Head of caudate nucleus (tissue), 42 donors: Measurements from ENCODE around the gene TMEM156.
"Not testable (repeated sequence)": the region's sequence is repeated elsewhere in the genome, so short reads cannot be mapped to it uniquely, and the experiment has no call there.

Experiments
- DNase-seq, 42 donors: peaks; one replicate each; pipeline versions ENCODE4 v3.0.0 to v3.0.0-alpha.2; 2020 to 2021; ENCODE audit warnings: mixed read lengths in 7 of 42
- intact Hi-C: fragments of 100-400 bp; cut with DNase I; formaldehyde crosslinking; loops from one replicate; pipeline ENCODE4 v1.15.0; 2022

The TMEM156 gene

GRCh38 chr4:39021631-39022030 lies 10.6 kb downstream of the TMEM156 start:
- no peak for DNase-seq
- intact Hi-C loops: no loop called here

- DNase-seq: no peak
- intact Hi-C loops: no loop called here
Observed at GRCh38 chr4:39020130-39020529, 12.1 kb downstream of the TMEM156 start.

GRCh38 chr4:39014028-39014427 lies 18.2 kb downstream of the TMEM156 start:
- intact Hi-C loops: no loop called here
- no peak for DNase-seq

- DNase-seq: no peak
- intact Hi-C loops: no loop called here
Observed at GRCh38 chr4:39004758-39005157, 27.5 kb downstream of the TMEM156 start.

DNA sequence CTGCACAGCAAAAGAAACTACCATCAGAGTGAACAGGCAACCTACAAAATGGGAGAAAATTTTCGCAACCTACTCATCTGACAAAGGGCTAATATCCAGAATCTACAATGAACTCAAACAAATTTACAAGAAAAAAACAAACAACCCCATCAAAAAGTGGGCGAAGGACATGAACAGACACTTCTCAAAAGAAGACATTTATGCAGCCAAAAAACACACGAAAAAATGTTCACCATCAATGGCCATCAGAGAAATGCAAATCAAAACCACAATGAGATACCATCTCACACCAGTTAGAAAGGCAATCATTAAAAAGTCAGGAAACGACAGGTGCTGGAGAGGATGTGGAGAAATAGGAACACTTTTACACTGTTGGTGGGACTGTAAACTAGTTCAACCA lies 30.2 kb downstream of the TMEM156 start:
- DNase-seq, intact Hi-C loops: not testable (repeated sequence)

- intact Hi-C loops: no loop called here
- no peak for DNase-seq
Observed at GRCh38 chr4:38995660-38996005, 36.6 kb downstream of the TMEM156 start.

DNA sequence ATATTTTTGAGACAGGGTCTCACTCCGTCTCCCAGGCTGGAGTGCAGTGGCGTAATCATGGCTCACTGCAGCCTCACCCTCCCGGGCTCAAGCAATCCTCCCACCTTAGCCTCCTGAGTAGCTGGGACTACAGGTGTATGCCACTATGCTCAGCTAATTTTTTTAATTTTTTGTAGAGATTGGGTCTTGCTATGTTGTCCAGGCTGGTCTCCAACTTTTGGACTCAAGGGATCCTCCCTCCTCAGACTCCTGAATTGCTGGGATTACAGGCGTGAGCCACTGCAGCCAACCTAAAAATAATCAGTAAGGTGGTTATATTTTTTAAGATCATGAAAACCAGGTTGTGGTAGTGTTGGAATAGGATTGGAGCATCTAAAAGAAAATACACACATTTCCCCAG lies 38.1 kb downstream of the TMEM156 start:
- intact Hi-C loops: no loop called here
- no peak for DNase-seq

DNA sequence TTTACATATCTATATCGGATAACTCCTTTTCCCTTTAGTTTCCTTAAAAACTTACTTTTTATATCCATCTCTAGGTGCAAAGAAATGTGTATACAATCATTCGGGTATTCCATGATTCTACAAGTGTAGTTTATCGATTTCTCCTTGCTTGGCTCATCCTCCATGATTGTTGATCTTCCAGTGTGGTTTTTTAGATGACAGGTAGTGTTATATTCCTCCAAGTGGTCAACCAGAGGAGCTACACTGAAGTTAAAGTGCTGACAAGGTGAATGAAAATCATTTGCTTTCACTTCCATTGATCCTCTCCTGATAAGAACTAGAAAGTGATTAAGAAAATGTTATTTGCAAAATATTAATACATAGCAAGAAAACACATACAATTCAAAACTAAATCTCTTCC lies 38.5 kb downstream of the TMEM156 start:
- no peak for DNase-seq
- intact Hi-C loops: no loop called here

DNA sequence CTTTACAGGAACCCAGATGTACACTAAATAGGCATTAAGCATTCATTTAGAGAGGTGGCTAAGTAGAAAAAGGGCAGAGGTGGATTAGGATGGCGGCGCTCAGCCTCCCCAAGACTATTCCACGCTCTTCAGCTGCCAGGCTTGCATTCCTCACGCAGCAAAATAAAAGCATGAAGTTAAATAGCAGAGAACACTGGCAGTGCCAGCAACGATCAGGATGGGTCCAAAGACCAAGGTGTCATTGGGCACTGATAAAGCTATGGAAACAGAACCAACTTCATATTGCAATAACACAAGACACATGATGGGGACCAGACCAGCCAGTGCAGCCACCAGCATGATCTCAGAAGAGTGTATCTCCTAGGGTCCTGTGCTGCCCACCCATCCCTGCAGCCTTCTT lies 42.0 kb downstream of the TMEM156 start:
- intact Hi-C loops: no loop called here

GRCh38 chr4:38989487-38989886 lies 42.7 kb downstream of the TMEM156 start:
- intact Hi-C loops: no loop called here
- DNase-seq: no peak

More for the DNA sequence above, 42.0 kb downstream of the TMEM156 start:
- no peak for DNase-seq

GRCh38 chr4:38988353-38988752 lies 43.9 kb downstream of the TMEM156 start:
- DNase-seq, intact Hi-C loops: not testable (repeated sequence)

- no peak for DNase-seq
- intact Hi-C loops: no loop called here
Observed at GRCh38 chr4:38987491-38987890, 44.7 kb downstream of the TMEM156 start.

GRCh38 chr4:38985410-38986100 lies 46.7 kb downstream of the TMEM156 start:
- peak in 1 of 42 donors; percentile 2 for DNase-seq
- intact Hi-C loops: no loop called here

- intact Hi-C loops: no loop called here
- DNase-seq: peak in 1 of 42 donors; percentile 1
Observed at GRCh38 chr4:38983787-38984598, 48.2 kb downstream of the TMEM156 start.

DNA sequence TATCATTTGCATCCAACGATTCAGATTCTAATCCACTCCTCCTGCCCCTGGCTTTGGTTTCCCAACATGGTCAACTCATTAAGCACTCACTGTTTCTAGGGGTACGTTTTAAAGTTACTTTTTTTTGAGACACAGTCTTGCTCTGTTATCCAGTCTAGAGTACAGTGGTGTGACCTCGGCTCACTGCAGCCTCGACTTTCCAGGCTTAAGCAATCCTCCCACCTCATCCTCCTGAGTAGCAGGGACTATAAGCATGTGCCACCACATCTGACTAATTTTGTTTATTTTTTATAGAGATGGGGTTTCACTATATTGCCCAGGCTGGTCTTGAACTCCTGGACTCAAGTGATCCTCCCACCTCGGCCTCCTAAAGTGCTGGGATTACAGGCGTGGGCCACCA lies 48.9 kb downstream of the TMEM156 start:
- no peak for DNase-seq
- intact Hi-C loops: no loop called here

- DNase-seq: no peak
Observed at GRCh38 chr4:38982361-38983095, 49.7 kb downstream of the TMEM156 start.

DNA sequence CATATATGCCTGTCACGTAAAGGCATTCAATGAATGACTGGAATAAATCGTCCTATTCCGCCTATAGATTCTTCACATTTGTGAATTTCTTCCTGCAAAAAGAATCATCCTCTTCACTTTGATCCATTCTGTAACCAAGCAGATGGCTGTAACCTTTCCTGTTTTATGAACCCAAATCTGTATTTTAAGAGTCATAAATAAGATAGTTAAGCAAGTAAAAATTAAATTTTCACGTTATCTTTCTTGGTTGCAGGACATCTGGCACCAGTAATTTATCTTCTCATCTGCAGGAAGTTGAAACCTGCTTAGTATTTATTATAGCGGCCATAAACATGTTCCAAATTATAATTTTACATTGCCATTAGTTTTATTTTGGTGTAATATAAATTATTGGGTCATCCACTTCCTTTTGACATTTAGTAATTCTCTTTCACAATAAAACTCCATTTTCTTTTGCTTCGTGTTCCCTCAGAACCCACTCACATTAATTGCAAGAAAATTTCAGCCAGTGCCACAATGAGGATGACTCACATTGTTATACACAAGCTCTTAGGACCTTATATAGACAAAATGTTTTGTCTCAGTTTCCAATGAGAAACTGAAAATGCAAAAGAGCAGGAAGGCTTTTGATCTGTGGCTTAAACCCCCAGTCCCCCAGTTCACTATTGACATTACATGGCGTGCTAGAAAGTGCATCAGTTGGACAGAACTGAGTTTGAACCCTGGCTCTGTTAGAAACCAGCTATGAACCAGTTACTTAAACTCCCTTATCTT lies 51.1 kb downstream of the TMEM156 start:
- DNase-seq: no peak
- intact Hi-C loops: no loop called here

More at GRCh38 chr4:38982361-38983095, 49.7 kb downstream of the TMEM156 start:
- intact Hi-C loops: no loop called here

- DNase-seq: no peak
- intact Hi-C loops: no loop called here
Observed at GRCh38 chr4:38979511-38980230, 52.5 kb downstream of the TMEM156 start.

GRCh38 chr4:38979081-38979480 lies 53.1 kb downstream of the TMEM156 start:
- intact Hi-C loops: no loop called here
- DNase-seq: no peak
